SK-N-SH (cell line): Measurements from ENCODE around the gene SOX2.

Experiments
- CTCF ChIP-seq: fragments of 200-600 bp; sonication (generic); IDR thresholded peaks from 2 replicates; pipeline ENCODE4 v1.6.1; 2017; ENCODE audit warnings: antibody characterized with exemption, mild to moderate bottlenecking, moderate library complexity
- EP300 ChIP-seq, 2 experiments: IDR thresholded peaks; 2 replicates each; pipeline versions ENCODE4 v1.4.0 to v1.6.1; 2012; ENCODE audit warnings: borderline replicate concordance in 1 of 2, low read depth in 1 of 2, low read length in 1 of 2
- TF ChIP-seq, protein P1 (sequence below): fragments of 150-350 bp; IDR thresholded peaks from 2 replicates; pipeline ENCODE4 v1.6.1; 2017; ENCODE audit warnings: antibody characterized with exemption, low read length, low read depth, borderline replicate concordance

DNA sequence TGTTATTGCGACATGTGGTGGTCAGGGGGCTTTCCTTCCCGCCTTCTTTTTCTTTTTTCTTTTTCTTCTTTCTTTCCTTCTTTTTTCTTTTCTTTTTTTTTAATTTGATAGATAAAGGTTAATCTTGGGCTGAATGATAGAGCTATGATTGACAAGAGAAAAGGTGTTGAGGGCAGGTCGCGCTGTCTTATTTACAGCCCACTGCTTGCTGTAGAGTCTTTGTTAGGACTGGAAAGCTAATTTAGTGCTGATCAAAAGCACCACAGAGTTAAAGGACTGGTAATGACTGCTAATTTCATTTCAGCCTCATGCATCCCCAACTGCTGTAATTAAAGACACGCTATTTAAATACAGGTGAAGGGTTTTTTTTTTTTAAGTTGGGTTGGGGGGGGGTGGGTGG, 10.6 kb upstream of the SOX2 start:
- TF ChIP-seq CTCF (no peak), EP300 (IDR thresholded peaks at IDR 0.05; ENCODE audit: borderline replicate concordance in 1 of 2, low read depth in 1 of 2, low read length in 1 of 2) (no peak)
- TF ChIP-seq, protein P1, sequence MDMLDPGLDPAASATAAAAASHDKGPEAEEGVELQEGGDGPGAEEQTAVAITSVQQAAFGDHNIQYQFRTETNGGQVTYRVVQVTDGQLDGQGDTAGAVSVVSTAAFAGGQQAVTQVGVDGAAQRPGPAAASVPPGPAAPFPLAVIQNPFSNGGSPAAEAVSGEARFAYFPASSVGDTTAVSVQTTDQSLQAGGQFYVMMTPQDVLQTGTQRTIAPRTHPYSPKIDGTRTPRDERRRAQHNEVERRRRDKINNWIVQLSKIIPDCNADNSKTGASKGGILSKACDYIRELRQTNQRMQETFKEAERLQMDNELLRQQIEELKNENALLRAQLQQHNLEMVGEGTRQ = no peak
